ENCODE data around the gene CD34.

The CD34 gene

DNA sequence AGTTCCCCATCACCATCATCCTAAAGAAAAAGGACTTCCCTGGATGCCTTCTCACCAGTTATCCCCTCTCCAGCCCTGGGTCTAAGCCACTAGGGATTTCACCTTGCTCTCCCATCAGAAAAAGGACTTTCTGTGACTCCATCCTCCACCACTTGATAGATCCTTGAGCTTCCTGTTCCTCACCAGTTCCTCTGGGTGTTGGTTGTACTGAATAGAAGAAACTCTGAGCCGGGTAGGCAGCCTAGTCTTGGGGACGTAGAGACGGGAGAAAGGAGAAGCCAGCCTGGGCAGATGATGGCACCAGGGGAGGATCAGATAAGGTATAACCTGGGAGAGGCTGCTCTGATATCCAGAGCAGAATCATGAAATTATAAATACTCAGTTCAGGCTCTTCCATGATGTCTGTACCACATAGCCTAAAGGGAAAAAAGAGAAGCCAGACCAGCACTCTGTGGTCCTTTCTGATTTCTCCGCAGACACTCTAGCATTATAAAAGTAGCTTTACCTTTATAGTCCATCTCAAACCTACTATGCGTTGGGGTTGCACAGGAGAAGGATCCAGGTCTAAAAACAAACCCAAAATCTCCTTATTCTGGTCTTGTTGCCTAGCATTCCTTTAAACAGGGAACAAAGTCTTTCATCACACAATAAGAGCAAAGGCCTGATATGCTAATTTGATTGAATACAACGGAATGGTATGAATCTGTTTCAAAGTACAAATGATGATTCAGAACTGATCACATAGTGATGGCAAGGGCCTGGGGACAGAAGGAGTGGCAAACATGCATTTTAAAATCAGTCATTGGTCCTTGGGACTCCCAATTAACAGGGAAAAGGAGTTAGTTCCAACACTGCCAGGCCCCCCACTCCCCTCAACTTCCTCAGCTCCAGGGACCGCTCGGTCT lies 1.2 kb upstream of the CD34 start:
- TF ChIP-seq, protein P1, sequence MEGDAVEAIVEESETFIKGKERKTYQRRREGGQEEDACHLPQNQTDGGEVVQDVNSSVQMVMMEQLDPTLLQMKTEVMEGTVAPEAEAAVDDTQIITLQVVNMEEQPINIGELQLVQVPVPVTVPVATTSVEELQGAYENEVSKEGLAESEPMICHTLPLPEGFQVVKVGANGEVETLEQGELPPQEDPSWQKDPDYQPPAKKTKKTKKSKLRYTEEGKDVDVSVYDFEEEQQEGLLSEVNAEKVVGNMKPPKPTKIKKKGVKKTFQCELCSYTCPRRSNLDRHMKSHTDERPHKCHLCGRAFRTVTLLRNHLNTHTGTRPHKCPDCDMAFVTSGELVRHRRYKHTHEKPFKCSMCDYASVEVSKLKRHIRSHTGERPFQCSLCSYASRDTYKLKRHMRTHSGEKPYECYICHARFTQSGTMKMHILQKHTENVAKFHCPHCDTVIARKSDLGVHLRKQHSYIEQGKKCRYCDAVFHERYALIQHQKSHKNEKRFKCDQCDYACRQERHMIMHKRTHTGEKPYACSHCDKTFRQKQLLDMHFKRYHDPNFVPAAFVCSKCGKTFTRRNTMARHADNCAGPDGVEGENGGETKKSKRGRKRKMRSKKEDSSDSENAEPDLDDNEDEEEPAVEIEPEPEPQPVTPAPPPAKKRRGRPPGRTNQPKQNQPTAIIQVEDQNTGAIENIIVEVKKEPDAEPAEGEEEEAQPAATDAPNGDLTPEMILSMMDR (IDR thresholded peaks at IDR 0.05; ENCODE audit: low read depth, low read length): 0 out of 2 replicates have a peak, but pooled peaks have one; percentile 4
- Histone ChIP-seq H3K9me3 (ENCODE audit: severe bottlenecking) (no peaks in the 10 kb centered on the region), H3K4me3 (ENCODE audit: low read depth, low read length) (no peak overlapping the region), H3K36me3 (no peaks in the 10 kb centered on the region), H3K27me3 (ENCODE audit: insufficient read depth, low read depth, severe bottlenecking) (no peaks in the 10 kb centered on the region), H3K27ac (no peak overlapping the region)
- no peak for DNase-seq

- TF ChIP-seq, protein P1 (IDR thresholded peaks at IDR 0.05; ENCODE audit: low read depth, low read length): no peak
- no peak overlapping the region for H3K27ac ChIP-seq
- H3K4me3 ChIP-seq (ENCODE audit: low read depth, low read length): no peak overlapping the region
- no peaks in the 10 kb centered on the region for H3K27me3 ChIP-seq (ENCODE audit: insufficient read depth, low read depth, severe bottlenecking)
- H3K9me3 ChIP-seq (ENCODE audit: severe bottlenecking): no peaks in the 10 kb centered on the region
- no peak for DNase-seq
- no peaks in the 10 kb centered on the region for H3K36me3 ChIP-seq
Measured at GRCh38 chr1:207909687-207910086, 1.2 kb downstream of the CD34 start.

DNA sequence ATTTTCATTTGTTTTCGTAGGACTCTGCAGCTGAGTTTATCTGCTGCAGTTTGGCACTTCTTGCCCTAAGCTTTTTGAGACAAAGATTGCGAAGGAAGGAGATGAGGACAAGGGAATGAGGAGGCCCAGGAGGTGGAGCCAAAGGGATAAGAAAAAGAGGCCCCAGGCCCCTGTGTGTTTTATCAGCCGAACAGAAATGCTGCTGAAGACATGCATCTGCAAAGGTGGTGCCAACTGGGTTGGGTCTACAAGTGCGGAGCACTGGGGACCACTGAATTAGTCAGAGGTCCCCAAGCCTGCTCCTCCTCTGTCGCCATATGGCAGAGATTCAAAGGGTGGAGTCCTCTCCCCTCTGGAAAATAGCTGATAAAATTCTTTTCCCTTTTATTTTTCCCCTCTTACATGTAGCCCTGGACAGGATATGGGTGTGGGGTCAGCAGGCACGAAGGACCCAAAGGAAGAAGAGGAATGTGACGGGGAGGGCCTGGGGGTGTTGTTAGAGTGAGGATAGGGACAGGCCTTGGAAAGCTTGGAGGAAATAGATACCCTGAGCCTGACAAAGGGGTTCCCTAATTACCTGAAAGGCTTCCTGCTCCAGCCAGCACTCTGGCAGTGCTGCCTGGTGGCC lies 2.7 kb downstream of the CD34 start:
- Histone ChIP-seq H3K4me3 (ENCODE audit: low read depth, low read length) (no peak overlapping the region), H3K27ac (no peak overlapping the region), H3K27me3 (ENCODE audit: insufficient read depth, low read depth, severe bottlenecking) (no peaks in the 10 kb centered on the region), H3K36me3 (no peaks in the 10 kb centered on the region), H3K9me3 (ENCODE audit: severe bottlenecking) (no peaks in the 10 kb centered on the region)
- peak; percentile 76 for DNase-seq
- TF ChIP-seq, protein P1 (IDR thresholded peaks at IDR 0.05; ENCODE audit: low read depth, low read length): peak; percentile 48

- Histone ChIP-seq H3K4me3 (ENCODE audit: low read depth, low read length) (no peak overlapping the region), H3K9me3 (ENCODE audit: severe bottlenecking) (no peaks in the 10 kb centered on the region), H3K27me3 (ENCODE audit: insufficient read depth, low read depth, severe bottlenecking) (no peaks in the 10 kb centered on the region), H3K27ac (no peak overlapping the region), H3K36me3 (no peaks in the 10 kb centered on the region)
- DNase-seq: no peak
- TF ChIP-seq, protein P1 (IDR thresholded peaks at IDR 0.05; ENCODE audit: low read depth, low read length): no peak
Measured at GRCh38 chr1:207904391-207904790, 6.5 kb downstream of the CD34 start.

- Histone ChIP-seq H3K27ac (no peak overlapping the region), H3K27me3 (ENCODE audit: insufficient read depth, low read depth, severe bottlenecking) (no peaks in the 10 kb centered on the region), H3K4me3 (ENCODE audit: low read depth, low read length) (no peak overlapping the region), H3K9me3 (ENCODE audit: severe bottlenecking) (no peaks in the 10 kb centered on the region), H3K36me3 (no peaks in the 10 kb centered on the region)
- TF ChIP-seq, protein P1 (IDR thresholded peaks at IDR 0.05; ENCODE audit: low read depth, low read length): no peak
- DNase-seq: no peak
Measured at GRCh38 chr1:207903767-207904166, 7.2 kb downstream of the CD34 start.
